DMS114 treated with DMSO at 0.1 percent for 48 hours (cell line): Measurements from ENCODE around the gene ELF1.
"Not testable (repeated sequence)": the region's sequence is repeated elsewhere in the genome, so short reads cannot be mapped to it uniquely, and the experiment has no call there.

ENCODE experiments used
- DNase-seq: peaks from one replicate; lab custom pipeline; 2025; ENCODE audit not compliant: unreplicated experiment; lab: John Stamatoyannopoulos, UW

The ELF1 gene

DNA sequence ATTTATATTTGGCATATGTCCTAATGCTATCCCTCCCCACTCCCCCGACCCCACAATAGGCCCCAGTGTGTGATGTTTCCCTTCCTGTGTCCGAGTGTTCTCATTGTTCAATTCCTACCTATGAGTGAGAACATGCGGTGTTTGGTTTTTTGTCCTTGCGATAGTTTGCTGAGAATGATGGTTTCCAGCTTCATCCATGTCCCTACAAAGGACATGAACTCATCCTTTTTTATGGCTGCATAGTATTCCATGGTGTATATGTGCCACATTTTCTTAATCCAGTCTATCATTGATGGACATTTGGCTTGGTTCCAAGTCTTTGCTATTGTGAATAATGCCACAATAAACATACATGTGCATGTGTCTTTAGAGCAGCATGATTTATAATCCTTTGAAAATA lies 23.3 kb upstream of the ELF1 start:
- DNase-seq = not testable (repeated sequence)

DNA sequence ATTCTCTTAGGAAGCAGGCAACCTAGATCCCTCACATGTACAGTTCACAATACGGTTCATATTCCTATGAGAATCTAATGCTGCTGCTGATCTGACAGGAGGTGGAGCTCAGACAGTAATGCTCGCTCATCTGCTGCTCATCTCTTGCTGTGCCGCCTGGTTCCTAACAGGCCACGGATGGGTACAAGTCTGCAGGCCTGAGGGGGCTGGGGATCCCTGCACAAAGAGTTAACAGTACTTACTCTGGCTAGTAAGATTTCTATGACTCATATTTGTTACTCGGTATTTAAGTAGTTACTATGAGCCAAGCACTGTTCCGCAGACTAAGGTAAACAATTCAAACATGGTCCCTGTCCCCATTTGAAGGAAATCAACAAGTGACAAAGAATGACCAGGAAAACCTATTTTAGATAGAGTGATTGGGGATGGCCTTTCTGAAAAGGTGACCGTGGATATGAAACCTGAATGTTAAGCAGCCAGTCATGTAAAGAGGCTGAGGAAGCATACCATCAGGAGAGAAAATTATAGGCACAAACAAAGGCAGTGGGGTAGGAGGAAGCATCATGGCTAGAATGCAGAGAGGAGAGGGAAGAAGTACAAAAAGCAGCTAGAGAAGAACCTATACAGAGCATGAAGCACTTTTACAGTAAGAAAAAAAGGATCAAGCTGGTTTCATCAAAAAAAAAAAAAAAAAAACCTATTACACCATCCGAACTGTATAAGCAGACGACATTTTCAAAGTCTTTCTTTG lies 21.6 kb upstream of the ELF1 start:
- no peak for DNase-seq

DNA sequence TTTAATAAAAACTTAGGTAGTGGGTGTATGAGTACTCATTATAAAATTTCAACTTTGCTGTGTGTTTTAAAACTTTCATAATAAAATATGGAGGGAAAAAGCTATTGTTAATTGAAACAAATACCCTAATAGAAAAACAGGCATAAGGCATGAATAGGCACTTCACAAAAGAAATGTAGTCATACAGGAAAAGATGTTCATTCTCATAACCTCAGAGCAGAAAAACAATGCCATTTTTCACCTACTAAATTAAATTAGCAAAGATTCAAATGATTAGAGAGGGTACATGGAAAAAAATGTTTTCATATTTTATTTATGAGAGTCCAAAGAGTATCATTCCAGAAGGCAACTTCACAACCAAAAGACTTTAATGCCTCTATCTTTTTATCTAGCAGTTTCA lies 20.6 kb upstream of the ELF1 start:
- no peak for DNase-seq

DNA sequence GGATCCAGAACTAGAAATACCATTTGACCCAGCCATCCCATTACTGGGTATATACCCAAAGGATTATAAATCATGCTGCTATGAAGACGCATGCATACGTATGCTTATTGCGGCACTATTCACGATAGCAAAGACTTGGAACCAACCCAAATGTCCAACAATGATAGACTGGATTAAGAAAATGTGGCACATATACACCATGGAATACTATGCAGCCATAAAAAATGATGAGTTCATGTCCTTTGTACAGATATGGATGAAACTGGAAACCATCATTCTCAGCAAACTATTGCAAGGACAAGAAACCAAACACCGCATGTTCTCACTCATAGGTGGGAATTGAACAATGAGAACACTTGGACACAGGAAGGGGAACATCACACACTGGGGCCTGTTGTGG lies 17.4 kb upstream of the ELF1 start:
- DNase-seq = not testable (repeated sequence)

DNA sequence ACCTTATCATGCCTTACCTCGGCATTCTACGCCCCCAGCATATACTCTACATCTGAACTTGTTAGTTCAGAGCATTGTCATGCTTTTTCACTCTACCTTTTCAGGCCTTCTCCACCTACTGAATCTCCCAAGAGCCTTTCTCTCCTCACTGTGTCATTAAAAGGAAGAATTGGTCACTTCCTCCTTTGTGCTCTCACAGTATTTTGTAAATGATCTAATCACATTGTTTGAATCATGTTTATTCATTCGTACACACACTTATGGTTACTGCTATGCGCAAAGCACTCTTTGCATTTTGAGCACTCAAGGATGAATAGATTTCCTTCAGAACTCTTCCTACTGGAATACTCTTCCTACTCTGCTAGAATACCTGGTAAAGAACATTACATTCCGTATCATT lies 15.8 kb upstream of the ELF1 start:
- no peak for DNase-seq

DNA sequence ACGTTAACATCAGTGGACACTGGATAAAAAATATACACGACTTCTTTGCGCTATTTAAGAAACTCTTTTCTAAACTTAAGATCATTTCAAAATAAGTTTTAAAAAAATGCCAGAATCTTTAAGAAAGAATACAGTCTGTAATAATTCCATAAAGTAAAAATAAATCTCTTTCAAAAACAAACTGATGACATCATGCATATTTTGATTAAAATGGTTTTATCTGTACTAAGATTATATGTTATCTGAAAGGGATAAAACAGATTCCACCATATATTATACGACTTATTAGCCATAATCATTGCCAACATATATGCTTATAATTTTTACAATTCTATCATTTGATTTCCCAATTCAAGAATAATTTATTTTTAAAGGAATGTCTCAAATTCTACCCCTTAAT lies 15.3 kb upstream of the ELF1 start:
- no peak for DNase-seq

GRCh38 chr13:41032691-41033376 lies 13.7 kb upstream of the ELF1 start:
- DNase-seq = no peak

GRCh38 chr13:41029629-41030028 lies 10.5 kb upstream of the ELF1 start:
- DNase-seq = no peak

GRCh38 chr13:41028051-41028450 lies 8.9 kb upstream of the ELF1 start:
- no peak for DNase-seq

DNA sequence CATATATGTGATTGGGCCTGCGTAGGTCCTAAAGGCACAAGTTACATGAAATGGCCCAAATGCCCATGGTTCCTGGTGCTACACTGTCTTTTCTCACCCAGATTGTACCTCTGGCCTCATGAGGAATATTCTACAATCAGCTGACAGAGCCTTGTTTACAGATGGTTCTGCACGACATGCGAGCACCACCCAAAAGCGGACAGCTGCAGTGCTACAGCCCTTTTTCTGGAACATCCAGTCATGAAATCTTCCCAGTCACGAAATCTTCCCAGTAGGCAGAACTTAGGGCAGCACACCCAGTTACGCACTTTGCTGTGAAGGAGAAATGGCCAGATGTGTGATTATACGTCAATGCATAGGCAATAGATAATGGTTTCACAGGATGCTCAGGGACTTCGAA lies 7.7 kb upstream of the ELF1 start:
- DNase-seq = no peak

GRCh38 chr13:41025518-41025917 lies 6.4 kb upstream of the ELF1 start:
- DNase-seq = no peak

DNA sequence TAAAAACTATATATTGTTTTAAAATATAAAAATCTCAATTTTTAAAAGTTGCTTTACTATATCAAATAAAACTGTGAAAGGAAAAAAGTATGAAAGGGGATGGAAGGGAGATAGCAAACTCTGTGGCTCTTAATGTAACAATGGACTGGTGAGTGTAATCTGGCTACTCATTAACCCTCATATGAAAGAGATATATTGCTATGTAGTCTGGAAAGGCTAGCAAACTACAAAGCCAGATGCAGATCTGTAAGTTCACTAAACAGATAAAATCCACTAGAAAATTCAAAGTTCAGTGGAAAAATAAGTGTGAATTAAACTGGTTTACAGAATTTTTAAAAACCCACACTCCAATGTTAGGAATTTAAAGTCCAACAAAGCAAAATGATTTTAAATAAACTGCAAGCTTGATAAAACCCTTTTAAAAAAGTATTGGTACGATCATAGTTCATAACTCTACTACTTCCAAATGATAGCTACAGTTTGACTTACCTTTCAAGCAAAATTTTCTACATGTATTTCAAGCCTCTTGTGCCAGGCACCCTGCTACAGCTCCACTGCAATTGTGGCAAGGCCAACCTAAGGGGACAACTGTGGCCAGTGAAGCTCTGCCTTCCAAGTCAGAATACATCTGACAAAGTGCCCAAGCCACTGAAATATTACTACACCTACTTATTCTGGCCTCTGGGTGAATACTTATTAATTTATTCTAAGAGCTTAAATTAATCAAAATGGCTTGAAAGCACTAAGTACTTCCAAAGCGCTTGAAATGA lies 647 bp upstream of the ELF1 start:
- no peak for DNase-seq

- no peak for DNase-seq
These were observed 541 bp downstream of the ELF1 start for GRCh38 chr13:41018602-41018948.

GRCh38 chr13:41017817-41018601 lies 1.1 kb downstream of the ELF1 start:
- DNase-seq = no peak

DNA sequence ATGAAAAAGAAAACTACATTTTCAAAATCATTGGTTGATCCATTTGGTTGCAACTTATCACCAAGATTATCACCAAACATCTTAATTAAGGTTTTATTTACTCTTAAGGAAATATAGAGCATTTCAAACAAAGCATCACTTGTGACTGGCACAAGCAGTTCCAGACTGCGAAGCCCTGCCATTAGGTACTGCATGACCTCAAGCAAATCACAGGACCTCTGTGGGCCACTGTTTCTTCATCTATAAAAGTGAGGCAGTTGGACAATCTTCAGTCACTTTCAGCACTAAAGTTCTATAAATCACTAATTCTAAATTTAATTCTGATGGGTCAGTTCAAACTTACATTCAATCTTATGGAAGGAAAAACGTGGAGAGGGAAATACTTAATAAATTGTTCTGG lies 2.0 kb downstream of the ELF1 start:
- no peak for DNase-seq

- DNase-seq = no peak
These were observed 3.2 kb downstream of the ELF1 start for GRCh38 chr13:41015920-41016319.

DNA sequence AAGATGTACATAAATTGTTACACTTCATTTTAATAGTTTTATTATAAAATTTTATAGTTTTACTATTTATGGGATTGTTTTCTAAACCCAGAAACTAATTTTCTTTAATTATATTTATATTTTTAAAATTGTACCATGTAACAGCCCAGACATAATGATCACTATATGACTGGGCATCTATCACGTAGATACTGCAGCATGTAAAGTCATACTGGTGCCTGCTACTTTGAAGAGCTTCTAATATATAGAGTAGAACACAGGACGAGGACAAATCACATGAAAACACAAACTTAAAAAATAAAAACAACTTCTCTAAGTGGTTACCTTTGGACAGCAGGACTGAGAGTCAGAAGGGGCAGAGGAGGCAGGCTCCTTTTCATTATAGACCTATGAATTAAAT lies 5.3 kb downstream of the ELF1 start:
- DNase-seq = no peak

- DNase-seq = no peak
These were observed 6.6 kb downstream of the ELF1 start for GRCh38 chr13:41012536-41012935.

DNA sequence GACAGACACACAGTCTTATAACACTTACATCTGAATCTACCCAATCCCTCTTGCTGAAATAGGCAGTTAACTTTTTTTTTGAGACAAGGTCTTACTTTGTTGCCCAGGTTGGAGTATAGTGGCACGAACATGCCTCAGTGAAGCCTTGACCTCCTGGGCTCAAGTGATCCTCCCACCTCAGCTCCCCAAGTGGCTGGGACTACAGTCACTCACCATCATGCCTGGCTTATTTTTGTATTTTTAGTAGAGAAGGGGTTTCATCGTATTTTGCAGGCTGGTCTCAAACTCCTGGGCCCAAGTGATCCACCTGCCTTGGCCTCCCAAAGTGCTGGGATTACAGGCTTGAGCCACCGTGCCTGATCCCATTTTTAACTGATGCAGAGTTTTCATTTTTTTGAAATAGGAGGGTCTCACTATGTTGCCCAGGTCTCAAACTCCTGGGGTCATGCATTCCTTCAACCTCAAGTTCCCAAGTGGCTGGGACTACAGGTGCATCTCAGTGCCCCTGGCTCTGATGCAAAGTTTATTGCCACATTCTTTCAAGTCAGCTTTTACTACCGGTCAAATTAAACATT lies 7.6 kb downstream of the ELF1 start:
- no peak for DNase-seq

GRCh38 chr13:41008349-41008980 lies 10.7 kb downstream of the ELF1 start:
- no peak for DNase-seq

DNA sequence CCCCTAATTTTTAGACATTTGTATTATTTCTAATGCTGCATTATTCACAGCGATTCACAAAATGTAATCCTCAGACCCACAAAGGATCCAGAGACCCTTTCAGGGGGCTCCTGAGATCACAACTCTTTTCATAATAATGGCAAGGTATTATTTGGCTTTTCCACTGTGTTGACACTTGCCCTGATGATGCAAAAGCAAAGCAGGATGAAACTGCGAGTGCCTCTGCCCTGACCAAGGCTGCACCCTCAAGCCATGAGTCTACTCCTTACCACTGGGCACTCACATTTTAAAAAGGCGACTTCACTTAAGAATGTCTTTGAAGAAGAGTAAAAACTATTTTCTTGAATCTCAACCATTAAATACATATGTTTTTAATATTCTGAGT lies 11.4 kb downstream of the ELF1 start:
- DNase-seq = no peak
